ENCODE measurements around the gene ZNF12.
"Not testable (repeated sequence)": the region's sequence is repeated elsewhere in the genome, so short reads cannot be mapped to it uniquely, and the experiment has no call there.

Gene ZNF12

GRCh38 chr7:6706666-6707407 lies at the start of gene ZNF12:
TSS of gene ZNF12 (minus strand) at chr7:6706947. CDS start at chr7:6705173, 1,774 bp downstream.
- DNase-seq = peak; percentile 94 to 96

- not testable (repeated sequence) for DNase-seq
These were observed 47.2 kb upstream of the ZNF12 start, which contains the start of gene RSPH10B2 for GRCh38 chr7:6753964-6754363. TSS of gene RSPH10B2 (plus strand) at chr7:6754103. CDS start at chr7:6757678, 3,575 bp downstream.

GRCh38 chr7:6750173-6750572 lies 43.4 kb upstream of the ZNF12 start:
- DNase-seq = not testable (repeated sequence)

GRCh38 chr7:6749335-6749734 lies 42.6 kb upstream of the ZNF12 start:
- not testable (repeated sequence) for DNase-seq

- DNase-seq = not testable (repeated sequence)
These were observed 37.8 kb upstream of the ZNF12 start for GRCh38 chr7:6744410-6745100.

- not testable (repeated sequence) for DNase-seq
These were observed 31.7 kb upstream of the ZNF12 start for GRCh38 chr7:6738415-6738814.

GRCh38 chr7:6730343-6730633 lies 23.5 kb upstream of the ZNF12 start:
- no peak for DNase-seq

- DNase-seq = peak; percentile 83 to 94
These were observed 23.0 kb upstream of the ZNF12 start for GRCh38 chr7:6729492-6730342.

GRCh38 chr7:6728893-6729491 lies 22.2 kb upstream of the ZNF12 start:
- not testable (repeated sequence) for DNase-seq

GRCh38 chr7:6727663-6728062 lies 20.9 kb upstream of the ZNF12 start:
- DNase-seq = no peak

- not testable (repeated sequence) for DNase-seq
These were observed 19.6 kb upstream of the ZNF12 start for GRCh38 chr7:6726341-6726740.

- DNase-seq = no peak
These were observed 18.3 kb upstream of the ZNF12 start for GRCh38 chr7:6725003-6725402.

- DNase-seq = not testable (repeated sequence)
These were observed 17.6 kb upstream of the ZNF12 start for GRCh38 chr7:6724351-6724750.

- DNase-seq = no peak
These were observed 11.4 kb upstream of the ZNF12 start for GRCh38 chr7:6718124-6718523.

GRCh38 chr7:6715898-6716297 lies 9.2 kb upstream of the ZNF12 start:
- not testable (repeated sequence) for DNase-seq

- DNase-seq = no peak
These were observed 7.6 kb upstream of the ZNF12 start for GRCh38 chr7:6714360-6714759.

- peak in 1 of 2 experiments; percentile 12 for DNase-seq
These were observed 3.1 kb upstream of the ZNF12 start for GRCh38 chr7:6709808-6710207.

- no peak for DNase-seq
These were observed 1.6 kb upstream of the ZNF12 start for GRCh38 chr7:6708304-6708703.

- DNase-seq = no peak
These were observed 635 bp downstream of the ZNF12 start for GRCh38 chr7:6705959-6706665.

- DNase-seq = no peak
These were observed 4.9 kb downstream of the ZNF12 start for GRCh38 chr7:6701860-6702259.

GRCh38 chr7:6700793-6701192 lies 6.0 kb downstream of the ZNF12 start:
- DNase-seq = no peak

- DNase-seq = no peak
These were observed 15.1 kb downstream of the ZNF12 start for GRCh38 chr7:6691609-6692106.
